Loucy (cell line): Measurements from ENCODE around the gene FAHD2B.
"Not testable (repeated sequence)": the region's sequence is repeated elsewhere in the genome, so short reads cannot be mapped to it uniquely, and the experiment has no call there.

ENCODE experiments used
- EZH2phosphoT487 ChIP-seq: fragments of 200-600 bp; IDR thresholded peaks from 2 replicates; pipeline ENCODE4 v1.6.1; 2018; ENCODE audit warnings: antibody characterized with exemption, mild to moderate bottlenecking, moderate library complexity, borderline replicate concordance
- TF ChIP-seq, protein P1 (sequence below): fragments of 200-600 bp; sonication (generic); conservative IDR thresholded peaks from 2 replicates; pipeline ENCODE4 v1.5.1; 2014; ENCODE audit warnings: mild to moderate bottlenecking, antibody characterized with exemption, low read length

DNA sequence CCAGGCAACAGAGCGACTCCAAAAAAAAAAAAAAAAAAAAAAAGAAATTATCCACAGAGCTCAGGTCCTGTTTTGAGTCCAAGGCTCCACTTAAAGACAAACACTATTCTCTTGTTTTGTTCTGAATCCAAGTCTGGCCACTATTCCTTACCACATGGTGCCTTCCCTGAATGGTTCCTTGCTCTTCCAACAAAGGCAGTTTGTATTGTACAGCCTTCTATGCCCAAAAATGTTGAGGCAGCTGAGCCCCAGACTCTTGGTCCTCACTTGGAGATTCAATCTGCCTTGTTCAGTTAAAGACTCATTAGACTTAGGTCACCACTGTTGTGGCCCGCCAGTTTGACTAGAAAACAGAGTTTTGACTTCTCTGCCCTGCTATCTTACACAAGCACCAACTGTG, 1.7 kb downstream of the FAHD2B start:
- TF ChIP-seq, protein P1, sequence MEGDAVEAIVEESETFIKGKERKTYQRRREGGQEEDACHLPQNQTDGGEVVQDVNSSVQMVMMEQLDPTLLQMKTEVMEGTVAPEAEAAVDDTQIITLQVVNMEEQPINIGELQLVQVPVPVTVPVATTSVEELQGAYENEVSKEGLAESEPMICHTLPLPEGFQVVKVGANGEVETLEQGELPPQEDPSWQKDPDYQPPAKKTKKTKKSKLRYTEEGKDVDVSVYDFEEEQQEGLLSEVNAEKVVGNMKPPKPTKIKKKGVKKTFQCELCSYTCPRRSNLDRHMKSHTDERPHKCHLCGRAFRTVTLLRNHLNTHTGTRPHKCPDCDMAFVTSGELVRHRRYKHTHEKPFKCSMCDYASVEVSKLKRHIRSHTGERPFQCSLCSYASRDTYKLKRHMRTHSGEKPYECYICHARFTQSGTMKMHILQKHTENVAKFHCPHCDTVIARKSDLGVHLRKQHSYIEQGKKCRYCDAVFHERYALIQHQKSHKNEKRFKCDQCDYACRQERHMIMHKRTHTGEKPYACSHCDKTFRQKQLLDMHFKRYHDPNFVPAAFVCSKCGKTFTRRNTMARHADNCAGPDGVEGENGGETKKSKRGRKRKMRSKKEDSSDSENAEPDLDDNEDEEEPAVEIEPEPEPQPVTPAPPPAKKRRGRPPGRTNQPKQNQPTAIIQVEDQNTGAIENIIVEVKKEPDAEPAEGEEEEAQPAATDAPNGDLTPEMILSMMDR, result not testable (repeated sequence)
- not testable (repeated sequence) for TF ChIP-seq EZH2phosphoT487
